HS-5 (cell line): ENCODE results near the gene GLIS1.

Experiments used
- DNase-seq: peaks from one replicate; pipeline ENCODE4 v3.0.0-alpha.2; 2012; ENCODE audit warnings: low read depth

Gene GLIS1

DNA sequence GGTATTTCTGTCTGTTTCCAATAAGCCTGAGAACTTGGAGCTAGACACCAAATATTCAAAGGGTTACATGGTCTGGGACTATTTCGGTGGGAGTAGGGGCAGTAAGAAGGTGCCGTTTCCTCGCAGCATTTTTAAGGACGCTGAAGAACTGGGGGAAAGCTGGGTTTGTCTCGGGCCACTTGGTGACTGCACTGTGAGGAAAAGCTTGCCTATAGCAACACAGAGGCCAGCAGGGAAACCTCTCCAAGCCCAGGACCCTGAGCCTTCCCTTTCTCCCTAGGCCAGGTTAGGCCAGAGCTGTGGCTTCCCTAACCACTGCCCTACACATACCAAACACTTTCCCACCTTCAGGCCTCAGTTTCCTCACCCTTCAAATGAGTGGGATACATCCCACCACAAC is 3.3 kb downstream of the GLIS1 start:
- DNase-seq, result no peak

DNA sequence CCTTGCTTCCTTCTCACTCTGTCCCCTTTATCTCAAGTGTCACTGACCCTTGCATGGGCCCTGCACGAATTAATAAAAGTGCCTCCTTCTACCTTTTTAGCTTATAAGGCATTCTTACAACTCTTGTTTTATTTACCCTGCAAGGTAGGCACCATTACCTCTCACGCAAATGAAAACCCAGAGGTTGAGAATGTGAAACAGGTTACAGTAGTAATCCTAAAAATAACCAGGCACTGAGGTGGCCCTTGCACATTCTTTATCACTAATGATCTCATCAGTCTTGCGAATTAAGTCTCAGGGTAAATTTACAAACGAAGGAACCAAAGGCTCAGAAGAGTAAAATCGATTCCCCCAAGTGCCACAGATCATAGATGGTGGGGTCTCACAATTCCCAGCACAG is 3.7 kb downstream of the GLIS1 start:
- DNase-seq, result no peak

DNA sequence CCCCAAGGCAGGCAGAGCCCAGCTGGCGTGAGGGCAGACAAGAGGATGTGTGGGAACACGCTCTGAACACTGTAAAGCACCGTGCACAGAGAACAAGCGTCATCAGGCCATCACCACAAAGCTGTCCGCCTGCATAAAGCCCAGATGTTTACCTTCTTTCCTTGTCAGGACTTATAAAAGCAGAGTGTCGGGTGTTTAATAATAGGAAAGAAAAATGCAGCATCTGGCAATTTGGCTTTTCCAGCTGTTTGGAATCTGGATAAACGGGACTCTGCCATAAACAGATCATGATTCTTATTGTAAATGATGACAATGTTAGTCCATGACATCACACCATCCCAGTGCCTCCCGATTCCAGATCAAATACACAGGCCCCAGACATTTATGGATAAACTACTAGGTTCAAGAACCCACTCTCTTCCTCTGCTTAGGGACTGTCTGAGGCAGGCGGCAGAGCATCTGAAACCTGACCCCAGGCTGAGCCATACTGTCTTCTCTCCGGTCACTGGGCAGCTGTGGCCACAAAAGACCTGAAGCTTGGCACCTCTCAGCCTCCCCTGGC is 4.2 kb downstream of the GLIS1 start:
- DNase-seq, result no peak

DNA sequence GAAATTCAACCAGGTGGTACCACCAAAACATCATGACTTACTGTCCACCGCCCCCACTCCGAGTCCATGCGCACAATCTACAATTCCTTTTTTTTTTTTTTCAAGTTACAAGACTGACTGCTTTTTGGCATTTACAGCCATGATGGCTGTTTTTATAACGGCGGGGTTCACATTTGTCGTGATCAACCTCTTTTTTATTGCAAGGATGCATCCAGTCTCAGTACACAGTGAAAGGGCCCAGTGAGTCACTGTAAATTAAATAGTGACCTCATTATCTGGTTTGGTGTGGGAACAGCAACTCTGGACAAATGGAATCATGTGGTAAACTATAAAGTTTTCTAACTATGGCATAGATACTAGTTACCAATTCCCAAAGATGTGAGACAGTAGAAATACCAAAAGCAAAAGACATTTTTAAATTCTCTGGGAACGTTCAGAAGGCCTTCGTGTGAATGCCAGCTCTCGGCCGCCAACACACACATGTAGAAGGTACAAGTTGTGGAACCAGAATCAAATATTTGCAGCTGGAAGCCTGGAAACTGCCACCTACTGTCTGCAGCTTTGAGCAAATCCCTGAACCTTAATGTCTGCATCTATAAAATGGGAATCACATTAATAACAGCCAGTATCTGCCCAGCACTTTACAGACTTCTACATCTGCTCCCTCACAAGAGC is 4.9 kb downstream of the GLIS1 start:
- peak; percentile 38 for DNase-seq

DNA sequence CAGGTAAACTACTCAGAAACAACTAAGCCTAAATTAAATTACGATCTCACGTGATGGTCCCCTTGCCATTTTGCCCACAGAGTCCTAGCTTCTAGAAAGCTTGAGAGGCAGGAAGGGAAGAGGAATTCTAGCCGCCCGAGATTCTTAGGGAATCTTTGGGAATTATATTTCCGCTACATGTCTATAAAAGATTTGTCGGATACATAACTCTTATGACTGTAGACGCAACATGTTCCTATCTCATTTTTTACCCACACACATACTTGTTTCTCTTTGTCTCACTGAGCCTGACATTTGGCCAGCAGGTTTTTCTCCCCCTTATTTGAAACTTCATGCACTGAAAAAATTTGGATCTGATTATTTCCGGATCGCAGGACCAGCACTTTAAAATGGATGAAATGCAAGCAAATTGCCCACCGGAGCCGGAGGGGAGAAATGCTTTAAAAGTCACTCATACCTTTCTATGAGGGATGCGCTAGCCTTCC is 5.5 kb downstream of the GLIS1 start:
- no peak for DNase-seq

DNA sequence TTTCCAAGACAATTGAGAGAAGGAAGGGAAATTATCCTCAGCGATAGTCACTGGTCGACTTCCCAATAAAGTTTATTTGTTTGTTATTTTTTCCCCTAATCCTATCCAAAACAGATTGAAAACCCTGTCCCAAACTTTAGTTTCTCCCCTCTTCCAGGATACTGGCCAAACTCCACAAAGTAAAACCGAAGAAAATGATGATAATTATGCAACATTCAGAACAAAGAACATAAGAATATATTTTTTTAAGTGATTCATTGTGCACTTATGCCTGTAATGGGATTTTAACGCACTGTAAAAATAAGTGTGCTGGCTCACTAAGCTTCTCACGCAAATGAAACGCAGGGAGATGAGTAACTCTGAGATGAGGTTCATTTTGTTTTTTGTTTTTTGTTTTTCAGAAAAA is 6.0 kb downstream of the GLIS1 start:
- DNase-seq, result peak; percentile 59

DNA sequence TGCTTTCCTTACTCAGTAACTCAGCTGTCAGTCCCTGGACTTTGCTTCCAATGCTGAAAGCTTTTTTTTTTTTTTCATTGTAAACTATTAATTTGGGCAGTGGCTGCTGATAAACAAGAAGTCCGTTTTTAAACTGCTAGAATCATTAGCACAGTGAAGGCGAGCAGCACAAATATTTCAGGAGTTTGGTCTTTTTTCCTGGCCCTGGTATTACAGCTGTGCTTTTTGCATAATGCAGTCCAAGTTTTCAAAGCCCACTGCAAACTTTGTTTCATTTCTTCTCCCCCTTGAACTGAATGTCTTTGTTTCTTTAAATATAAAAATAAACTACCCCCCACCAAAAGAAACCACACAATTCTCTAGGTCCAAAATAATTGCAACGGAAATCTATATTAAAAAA is 6.6 kb downstream of the GLIS1 start:
- no peak for DNase-seq

DNA sequence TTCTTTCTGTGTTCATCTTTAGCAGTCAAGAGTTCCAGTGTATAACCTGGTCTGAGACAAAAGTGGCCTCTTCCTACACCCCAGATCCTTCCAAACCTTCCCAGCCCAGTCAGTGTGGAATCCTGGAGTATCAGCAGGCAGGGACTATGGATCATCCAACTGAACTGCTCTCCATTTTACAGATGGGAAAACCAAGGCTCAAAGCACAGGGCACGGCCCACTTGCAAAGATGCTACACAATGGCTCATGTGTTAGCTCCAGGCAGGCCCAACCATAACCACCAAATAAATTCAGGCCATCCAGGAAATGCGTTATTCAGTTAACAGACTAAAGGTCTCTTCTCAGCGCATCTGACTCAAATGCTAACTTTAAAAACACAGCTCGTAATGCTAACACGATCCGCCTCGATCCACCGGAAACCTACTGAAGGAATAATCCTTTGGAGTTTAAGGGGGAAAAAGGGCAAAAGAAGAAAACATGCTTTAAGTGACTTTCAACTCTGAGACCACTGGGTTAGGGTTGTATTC is 7.1 kb downstream of the GLIS1 start:
- DNase-seq, result no peak

DNA sequence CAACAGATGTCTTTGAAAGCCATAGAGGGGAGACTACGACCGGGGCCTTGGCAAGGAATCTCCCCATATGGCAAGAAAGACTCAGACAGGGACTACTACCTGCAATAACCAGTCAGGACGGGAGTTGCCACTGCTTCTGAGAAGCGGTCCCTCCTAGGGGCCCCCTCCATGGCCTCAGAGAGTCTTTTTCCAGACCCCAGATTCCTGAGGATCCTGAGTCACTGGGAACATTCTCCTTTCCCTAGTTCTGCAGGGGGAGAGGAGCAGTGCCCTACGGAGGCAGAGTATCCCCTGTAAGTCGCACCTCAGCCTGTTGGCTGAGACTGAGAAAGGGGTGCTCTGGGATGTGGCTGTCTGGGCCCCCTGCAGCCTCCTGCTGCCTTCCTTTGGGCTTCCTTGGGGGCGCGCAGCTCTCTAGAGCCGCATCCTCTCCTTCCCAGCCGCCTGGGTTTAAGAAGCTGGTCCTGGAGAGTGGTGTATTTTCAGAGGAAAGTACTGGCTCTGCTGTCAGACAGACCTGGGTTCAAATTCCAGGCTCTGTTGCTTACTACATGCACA is 7.8 kb downstream of the GLIS1 start:
- no peak for DNase-seq

DNA sequence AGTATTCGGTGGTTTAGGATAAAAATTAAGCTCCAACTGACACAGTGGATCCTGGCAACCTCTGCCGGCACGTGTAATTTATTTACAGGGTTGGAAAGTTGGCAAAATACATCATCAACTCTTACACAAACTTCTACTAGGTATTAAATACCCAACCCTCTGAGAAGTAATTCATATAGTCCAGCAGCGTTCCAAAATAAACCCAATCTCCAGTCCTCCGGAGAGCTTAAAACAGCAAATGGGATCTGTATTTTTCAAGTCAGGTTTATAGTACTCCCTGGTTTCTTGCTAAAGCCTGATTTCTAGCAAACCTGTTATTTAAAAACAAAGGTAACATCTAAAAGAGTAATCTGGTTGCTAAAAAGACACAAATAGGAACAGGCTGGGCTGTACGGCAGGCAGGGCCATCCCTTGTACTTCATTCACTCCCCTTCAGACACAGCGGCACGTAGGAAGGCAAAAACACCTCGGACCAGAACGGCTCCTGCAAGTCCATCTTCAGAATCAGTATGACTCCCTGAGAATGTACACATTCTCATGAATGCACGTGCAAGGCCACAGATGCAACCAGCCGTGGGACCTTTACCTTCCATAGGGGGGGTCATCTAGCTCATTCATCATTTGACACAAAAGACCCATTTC is 8.6 kb downstream of the GLIS1 start:
- no peak for DNase-seq

DNA sequence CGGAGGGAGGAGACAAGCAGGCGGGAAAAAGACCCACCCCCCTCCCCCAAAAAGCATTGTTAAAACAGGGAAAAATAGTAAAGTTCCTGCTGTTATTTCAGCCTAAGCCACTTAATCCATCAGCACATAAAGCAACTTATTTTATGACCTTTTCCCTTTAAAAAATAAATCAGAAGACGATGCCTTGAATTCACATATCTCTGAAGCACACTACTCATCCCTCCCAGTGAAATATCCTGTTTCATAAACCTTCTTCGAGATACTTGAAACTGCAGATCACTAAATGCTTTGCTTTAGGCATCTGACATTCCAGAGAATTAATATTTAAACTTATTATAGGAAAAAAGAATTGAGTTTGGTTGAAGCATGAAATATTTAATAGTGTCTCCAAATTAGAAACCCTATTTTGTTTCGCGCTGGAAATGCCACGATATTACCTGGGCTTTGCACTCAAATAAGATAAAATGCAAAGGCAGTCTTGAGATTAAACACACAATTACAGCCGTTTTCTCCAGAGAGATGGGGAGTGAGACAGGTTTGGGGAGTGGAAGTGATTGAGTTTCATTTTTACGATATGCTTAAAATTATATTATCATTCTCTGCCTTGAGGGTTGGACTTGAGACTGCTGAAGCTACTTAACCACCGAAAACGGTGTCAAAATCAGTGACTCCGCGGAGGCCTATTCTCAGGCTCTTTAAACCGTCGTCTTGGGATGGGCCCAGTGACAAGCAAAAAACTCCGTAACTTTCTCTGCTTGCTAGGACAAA is 9.3 kb downstream of the GLIS1 start:
- DNase-seq, result no peak

DNA sequence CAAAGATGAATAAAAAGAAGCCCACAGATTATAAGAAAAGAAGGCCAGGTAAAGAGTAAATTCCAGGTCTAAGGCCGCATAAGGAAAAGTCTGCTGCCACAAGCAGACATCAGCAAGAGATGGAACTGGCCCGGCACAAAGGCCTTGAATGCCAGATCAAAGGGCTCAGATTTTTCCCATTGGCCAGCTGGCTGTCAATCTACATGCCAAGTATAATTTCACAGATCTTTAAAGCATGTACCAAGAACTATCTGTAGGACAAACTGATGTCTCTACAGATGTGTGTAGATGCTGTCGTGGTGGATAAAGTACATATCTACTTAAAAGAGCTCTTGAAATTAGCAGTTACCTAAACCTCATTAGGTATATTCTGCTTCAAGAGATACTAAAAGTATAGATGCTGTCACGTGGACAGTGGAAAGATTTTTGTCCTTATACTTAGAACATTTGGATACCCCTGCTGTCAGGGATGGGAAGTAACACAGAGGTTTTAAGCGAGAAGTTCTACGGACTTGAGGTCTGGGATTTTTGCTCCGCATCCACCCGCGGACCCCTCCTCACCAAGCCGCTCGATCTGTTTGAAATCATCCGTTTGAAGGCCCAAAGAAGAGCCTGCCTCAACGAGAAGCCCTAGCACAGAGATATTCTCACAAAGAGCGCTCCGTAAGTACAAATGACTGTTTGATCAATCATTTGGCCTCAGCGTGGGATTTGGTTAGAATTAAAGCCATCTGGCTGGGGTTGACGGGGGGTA is 10.1 kb downstream of the GLIS1 start:
- DNase-seq, result no peak

DNA sequence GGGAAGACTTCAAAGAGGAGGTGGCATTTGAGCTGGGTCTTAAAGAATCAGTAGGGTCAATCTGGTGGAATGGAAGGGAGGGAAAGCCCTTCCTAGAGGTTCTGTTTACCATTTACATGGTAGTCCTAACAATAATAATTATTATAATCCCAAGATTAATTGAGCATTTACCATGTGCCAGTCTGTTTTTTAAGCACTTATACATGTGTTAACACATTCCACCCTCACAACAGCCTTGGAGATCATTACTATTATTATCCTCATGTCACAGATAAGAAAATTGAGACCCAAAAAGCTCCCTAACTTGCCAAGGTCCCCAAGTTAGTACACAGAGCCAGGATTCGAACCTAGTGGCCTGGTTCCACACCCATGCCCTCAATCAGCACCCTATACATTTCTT is 10.8 kb downstream of the GLIS1 start:
- no peak for DNase-seq

DNA sequence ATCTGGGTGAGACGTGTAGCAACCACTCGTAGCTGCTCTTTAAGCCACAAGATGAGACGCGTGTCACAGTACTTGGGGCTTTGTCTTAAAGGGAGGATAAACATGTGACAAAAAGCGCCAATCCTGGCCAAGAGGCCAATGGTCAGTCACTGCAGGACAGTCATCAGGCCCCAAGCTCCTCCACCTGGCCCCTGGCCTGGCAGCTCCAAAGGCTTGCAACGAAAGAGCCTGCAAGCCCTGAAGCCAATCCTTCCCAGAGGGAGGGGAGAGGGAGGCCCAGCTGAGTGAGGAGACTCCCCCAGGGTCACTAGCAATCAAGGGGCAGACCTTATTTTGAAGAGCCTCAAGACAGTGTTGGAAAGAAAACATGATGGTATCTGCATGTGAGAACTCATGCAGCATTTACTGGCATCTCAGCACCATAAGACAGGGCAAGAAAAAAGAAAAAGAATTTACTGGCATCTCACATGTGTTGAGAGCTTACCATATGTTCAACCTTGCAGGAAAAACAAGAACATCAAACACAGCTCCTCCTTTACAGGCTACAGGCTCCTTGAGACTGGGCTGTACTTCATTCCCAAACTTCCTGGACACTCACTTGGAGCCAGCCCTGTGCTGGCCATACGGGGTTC is 11.4 kb downstream of the GLIS1 start:
- no peak for DNase-seq

DNA sequence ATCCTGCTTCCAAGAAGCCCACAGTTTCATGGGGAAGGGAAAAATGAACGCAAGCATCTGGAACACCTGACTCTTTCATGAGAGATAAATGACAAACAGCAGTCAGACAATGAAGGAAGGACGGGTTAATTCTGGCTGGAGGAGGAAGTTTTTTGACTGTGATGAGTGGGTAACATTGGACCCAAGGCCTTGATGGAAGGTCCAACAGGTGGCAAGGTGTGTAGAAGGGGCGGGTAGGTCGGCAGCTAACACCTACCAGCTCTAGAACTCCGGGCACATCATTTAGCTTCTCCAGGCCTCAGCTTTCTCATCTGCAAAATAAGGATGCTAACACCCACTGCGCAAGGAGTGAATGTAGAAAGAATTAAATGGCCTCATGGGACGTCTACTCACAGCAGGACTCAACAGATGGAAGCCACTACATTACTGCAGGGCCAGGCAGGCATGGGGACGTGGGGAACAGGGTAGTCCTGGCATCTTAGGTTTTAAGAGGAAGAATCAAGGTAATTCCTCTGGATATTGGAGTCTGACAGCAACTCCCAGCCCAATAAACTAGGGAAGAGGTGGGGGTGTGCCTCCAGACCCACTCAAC is 12.9 kb downstream of the GLIS1 start:
- DNase-seq, result no peak

DNA sequence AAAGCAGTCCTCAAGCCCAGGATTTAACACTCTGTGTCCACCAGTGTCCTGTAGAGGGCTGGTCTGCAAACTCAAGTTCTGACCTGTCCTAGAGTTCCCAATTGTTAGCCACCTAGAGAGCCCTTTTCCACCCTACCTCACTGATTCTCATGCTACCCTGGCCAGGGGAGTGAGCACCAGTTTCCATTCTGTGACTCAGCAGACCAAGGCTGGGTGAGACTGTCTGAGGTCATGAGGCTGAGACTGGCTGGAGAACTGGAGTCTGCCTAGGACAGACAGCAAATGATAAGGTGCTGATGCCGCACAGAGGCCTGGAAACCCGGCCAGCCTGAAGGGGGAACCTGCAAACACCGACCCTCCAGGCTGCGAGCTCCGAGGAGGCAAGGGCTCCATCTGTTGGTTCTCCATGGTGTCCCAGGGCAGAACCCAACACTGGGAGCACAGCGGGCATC is 13.7 kb downstream of the GLIS1 start:
- DNase-seq, result no peak

DNA sequence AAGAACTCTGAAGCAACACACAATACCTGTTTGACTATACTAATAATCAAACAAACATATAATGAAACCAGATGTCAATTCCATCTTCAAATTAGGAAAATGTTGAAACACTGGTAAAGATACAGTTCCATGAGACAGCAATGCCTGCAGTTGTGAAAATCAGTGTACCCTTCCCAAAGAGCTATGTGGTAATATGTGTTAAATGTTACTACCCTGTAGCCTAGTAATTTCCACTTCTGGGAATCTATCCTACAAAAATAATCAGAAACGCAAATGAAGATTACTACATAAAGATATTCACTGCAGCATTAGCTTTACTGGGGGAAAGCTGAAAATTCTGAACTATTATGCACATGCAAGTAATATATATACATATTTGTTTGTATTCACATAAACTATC is 16.9 kb downstream of the GLIS1 start:
- no peak for DNase-seq

DNA sequence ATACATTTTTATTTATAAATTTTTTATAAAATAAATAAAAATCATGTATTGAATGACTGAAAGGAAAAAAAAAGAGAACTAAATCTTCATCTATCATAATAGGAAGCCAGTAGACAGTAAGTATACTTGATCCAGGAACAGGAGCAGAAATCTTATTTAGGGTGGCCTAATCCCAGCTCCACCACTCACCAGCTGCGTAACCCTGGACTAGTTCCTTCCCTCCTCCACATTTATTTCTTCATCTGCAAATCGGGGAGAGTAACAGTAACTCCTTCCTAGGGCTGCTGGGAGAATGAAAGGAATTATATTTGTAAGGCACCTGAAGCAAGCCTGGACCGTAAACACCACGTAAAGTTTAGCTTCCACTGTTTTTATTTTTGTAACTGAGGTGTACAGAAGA is 17.9 kb downstream of the GLIS1 start:
- no peak for DNase-seq

DNA sequence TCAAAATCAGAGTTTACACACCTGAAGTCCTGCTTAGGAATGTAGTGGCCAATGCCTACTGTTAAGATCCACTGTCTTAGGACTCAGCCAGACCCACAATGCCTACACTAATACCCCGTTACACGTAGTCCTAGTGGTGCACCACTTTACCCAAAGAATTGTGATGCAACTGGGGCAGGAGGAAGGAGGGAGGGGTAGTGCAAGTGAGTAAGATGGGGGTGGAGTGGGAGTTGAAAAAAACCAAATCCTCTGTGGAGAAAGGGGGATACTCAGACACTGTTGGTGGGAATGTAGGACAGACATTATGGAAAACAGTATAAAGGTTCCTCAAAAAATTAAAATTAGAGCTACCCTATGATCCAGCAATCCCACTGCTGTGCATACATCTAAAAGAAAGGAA is 19.5 kb downstream of the GLIS1 start:
- no peak for DNase-seq

DNA sequence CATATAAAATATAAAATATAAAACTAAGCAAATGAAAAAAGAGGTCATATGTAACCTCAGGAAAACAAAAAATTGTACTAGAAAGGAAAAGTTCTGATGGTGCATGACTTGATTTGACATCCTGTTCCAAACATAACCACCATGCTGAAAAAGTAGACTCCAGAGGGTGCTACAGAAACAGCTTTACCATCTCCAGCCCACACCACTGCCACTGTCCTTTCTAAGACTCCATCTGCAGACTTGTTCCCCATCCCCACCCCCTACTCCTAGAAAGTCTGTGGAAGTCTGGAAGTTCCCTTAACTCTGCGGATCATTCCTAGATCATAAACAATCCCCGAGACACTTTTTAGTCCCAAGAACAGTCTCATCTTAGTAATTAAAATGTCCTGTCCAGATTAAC is 20.5 kb downstream of the GLIS1 start:
- no peak for DNase-seq
